Calu3 (cell line): ENCODE data around the gene VCL. TPM values are rescaled to one million over a fixed set of nuclear protein-coding genes. Genes with fewer than 3 reads are reported as not detected.
A peak's percentile ranks its signal among the peaks of the same experiment; 100 is the strongest.

Experiments used
- BruUV-seq: library from RNA; stranded (reverse); fragments of 400-500 nt; replicated peaks from 2 replicates; lab custom pipeline; 2021; lab: Mats Ljungman, UMichigan
- CTCF ChIA-PET: fragments of 300-600 bp; sonication (Branson Sonifier 250); formaldehyde crosslinking; loops from one replicate; lab custom pipeline; 2022; ENCODE audit warnings: antibody characterized with exemption; lab: Charles Lee
- DNase-seq: peaks from one replicate; pipeline ENCODE4 v3.0.0; 2022
- H3K27ac Mint-ChIP-seq: one replicate; pipeline ENCODE4 v1.8.0; 2022; ENCODE audit warnings: mixed read lengths; ENCODE audit not compliant: unreplicated experiment
- H3K27me3 Mint-ChIP-seq: one replicate; pipeline ENCODE4 v1.8.0; 2022; ENCODE audit warnings: mixed read lengths; ENCODE audit not compliant: unreplicated experiment
- H3K36me3 Mint-ChIP-seq: one replicate; pipeline ENCODE4 v1.8.0; 2022; ENCODE audit warnings: mild to moderate bottlenecking, moderate library complexity, mixed read lengths; ENCODE audit not compliant: insufficient read depth, unreplicated experiment
- H3K4me1 Mint-ChIP-seq: one replicate; pipeline ENCODE4 v1.8.0; 2022; ENCODE audit warnings: mild to moderate bottlenecking, low read depth, mixed read lengths; ENCODE audit not compliant: unreplicated experiment
- H3K4me3 Mint-ChIP-seq: one replicate; pipeline ENCODE4 v1.8.0; 2022; ENCODE audit warnings: mild to moderate bottlenecking, low read depth, moderate library complexity, mixed read lengths; ENCODE audit not compliant: unreplicated experiment
- H3K9me3 Mint-ChIP-seq: one replicate; pipeline ENCODE4 v1.8.0; 2022; ENCODE audit warnings: low read depth, mixed read lengths; ENCODE audit not compliant: unreplicated experiment
- CTCF ChIP-seq: fragments of 200-600 bp; IDR thresholded peaks from one replicate; pipeline ENCODE4 v1.8.0; 2022; ENCODE audit warnings: antibody characterized with exemption; ENCODE audit not compliant: unreplicated experiment
- intact Hi-C: fragments of 100-400 bp; cut with micrococcal nuclease; formaldehyde crosslinking; loops from one replicate; pipeline ENCODE4 v1.10.0; 2022; ENCODE audit not compliant: unreplicated experiment
- total RNA-seq: library from RNA; stranded (reverse); gene quantifications from 2 replicates; pipeline ENCODE4 v1.2.3, GENCODE V29; 2022

VCL gene
- total RNA-seq, 1 experiment from 2014 or later = 237 TPM

DNA sequence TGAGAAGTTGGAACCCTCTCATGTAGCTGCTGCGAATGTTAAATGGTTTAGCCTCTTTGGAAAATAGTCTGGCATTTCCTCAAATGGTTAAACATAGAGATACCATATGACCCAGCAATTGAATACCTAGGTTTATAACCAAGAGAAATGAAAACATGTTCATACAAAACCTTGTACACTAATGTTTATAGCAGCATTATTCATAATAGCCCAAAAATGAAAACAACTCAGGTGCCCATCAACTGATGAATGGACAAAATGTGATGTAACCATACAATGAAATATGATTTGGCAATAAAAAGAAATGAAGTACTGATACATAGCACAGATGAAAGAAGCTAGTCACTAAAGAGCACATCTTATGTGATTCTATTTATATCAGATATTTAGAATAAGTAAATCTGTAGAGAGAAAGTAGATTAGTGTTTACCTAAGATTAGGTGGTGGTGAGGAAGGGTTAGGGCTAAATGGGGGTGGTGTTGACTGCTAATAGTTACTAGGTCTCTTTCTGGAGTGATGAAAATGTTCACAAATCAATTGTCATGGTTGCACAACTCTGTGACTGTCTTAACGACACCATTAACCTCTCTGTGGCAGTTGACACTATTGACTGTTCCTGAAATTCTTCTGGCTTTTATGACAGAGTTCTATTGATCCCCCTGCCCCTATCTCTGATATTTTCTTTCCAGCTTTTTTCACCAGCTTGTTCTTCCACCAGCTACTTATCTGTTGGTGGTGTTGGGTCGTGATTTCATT lies 35.2 kb downstream of the VCL start:
- CTCF ChIA-PET = interaction anchor here (0.7 to 0.9 kb wide), 2 partner anchors 76 to 143 kb away, joined by 3 to 4 read pairs; no protein-coding TSS in a partner anchor
- H3K9me3 Mint-ChIP-seq = no peaks in the 10 kb centered on the region
- H3K4me3 Mint-ChIP-seq = no peak overlapping the region
- H3K27ac Mint-ChIP-seq = peak overlapping the region; percentile 4
- H3K4me1 Mint-ChIP-seq = peaks cover 37% of the 10 kb centered on the region
- intact Hi-C loops = no loop called here
- DNase-seq = no peak
- no peaks in the 10 kb centered on the region for H3K27me3 Mint-ChIP-seq
- no TSS peak for BruUV-seq
- no peak for TF ChIP-seq CTCF
- peaks cover 36% of the 10 kb centered on the region for H3K36me3 Mint-ChIP-seq

- no peak for TF ChIP-seq CTCF
- Mint-ChIP-seq H3K4me3 (no peak overlapping the region), H3K27ac (peak overlapping the region; percentile 4), H3K36me3 (peaks cover 36% of the 10 kb centered on the region), H3K4me1 (peaks cover 37% of the 10 kb centered on the region), H3K27me3 (no peaks in the 10 kb centered on the region), H3K9me3 (no peaks in the 10 kb centered on the region)
- no peak for DNase-seq
- BruUV-seq = no TSS peak
- intact Hi-C loops = no loop called here
- CTCF ChIA-PET = interaction anchor here (0.9 kb wide), 1 partner anchor 77 kb away, joined by 3 read pairs; no protein-coding TSS in a partner anchor
Observed at GRCh38 chr10:74033702-74034101, 35.8 kb downstream of the VCL start.

DNA sequence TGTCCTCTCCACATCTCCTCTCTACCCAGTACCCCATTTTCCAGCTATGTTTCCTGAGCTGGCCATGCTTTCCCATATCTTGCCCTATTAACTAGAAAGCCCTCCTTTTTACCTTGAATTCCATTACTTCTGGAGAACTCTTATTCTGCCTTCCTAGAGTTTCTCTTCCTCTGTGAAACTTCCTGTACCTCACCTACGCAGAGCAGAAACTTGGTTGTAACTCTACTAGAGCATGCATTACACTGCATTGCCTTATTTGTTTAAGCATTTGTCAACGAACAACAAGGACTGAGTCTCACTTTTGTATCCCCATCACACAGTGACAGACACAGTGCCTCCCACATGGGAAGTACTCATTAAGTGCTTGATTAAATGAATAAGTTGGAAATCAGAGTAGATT lies 36.4 kb downstream of the VCL start:
- Mint-ChIP-seq H3K27ac (peak overlapping the region; percentile 4), H3K4me1 (peaks cover 43% of the 10 kb centered on the region), H3K9me3 (no peaks in the 10 kb centered on the region), H3K4me3 (no peak overlapping the region), H3K27me3 (no peaks in the 10 kb centered on the region), H3K36me3 (peaks cover 38% of the 10 kb centered on the region)
- DNase-seq = no peak
- CTCF ChIA-PET = interaction anchor here (1.1 kb wide), 1 partner anchor 22 kb away, joined by 3 read pairs; no protein-coding TSS in a partner anchor
- no TSS peak for BruUV-seq
- intact Hi-C loops = no loop called here
- TF ChIP-seq CTCF = no peak

GRCh38 chr10:74035303-74035702 lies 37.4 kb downstream of the VCL start:
- CTCF ChIA-PET = interaction anchor here (0.7 to 1.1 kb wide), 3 partner anchors 23 to 149 kb away, joined by 3 to 4 read pairs (median 3); no protein-coding TSS in a partner anchor
- no peak for DNase-seq
- BruUV-seq = no TSS peak
- Mint-ChIP-seq H3K27ac (no peak overlapping the region), H3K36me3 (peaks cover 34% of the 10 kb centered on the region), H3K9me3 (no peaks in the 10 kb centered on the region), H3K4me1 (peaks cover 53% of the 10 kb centered on the region), H3K4me3 (no peak overlapping the region), H3K27me3 (no peaks in the 10 kb centered on the region)
- intact Hi-C loops = no loop called here
- TF ChIP-seq CTCF = no peak
